NCI-H510A treated with DMSO at 0.1 percent for 48 hours (cell line): ENCODE data around the gene PGM2L1.
"Not testable (repeated sequence)": the region's sequence is repeated elsewhere in the genome, so short reads cannot be mapped to it uniquely, and the experiment has no call there.

Experiments used
- DNase-seq: peaks from one replicate; lab custom pipeline; 2025; lab: John Stamatoyannopoulos, UW

The PGM2L1 gene

DNA sequence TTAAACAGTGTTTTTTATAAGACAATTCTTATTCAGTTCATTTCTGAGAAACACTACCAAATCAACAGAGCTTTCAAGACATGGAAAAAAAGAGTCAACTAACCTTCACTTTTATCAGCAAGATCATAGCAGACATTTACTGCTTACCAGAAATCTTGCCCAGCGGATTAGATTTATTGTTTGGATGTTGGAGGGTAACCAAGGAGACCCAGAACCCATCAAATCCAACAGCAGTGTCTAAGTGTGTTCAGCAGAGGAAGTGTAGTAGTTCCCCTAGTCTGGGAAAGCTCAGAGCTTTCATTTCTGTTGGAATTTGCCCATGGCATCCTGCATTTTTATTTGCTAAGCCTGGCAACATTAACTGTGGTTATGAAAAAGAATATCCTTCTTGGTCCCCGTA, 2.4 kb upstream of the PGM2L1 start:
- no peak for DNase-seq

DNA sequence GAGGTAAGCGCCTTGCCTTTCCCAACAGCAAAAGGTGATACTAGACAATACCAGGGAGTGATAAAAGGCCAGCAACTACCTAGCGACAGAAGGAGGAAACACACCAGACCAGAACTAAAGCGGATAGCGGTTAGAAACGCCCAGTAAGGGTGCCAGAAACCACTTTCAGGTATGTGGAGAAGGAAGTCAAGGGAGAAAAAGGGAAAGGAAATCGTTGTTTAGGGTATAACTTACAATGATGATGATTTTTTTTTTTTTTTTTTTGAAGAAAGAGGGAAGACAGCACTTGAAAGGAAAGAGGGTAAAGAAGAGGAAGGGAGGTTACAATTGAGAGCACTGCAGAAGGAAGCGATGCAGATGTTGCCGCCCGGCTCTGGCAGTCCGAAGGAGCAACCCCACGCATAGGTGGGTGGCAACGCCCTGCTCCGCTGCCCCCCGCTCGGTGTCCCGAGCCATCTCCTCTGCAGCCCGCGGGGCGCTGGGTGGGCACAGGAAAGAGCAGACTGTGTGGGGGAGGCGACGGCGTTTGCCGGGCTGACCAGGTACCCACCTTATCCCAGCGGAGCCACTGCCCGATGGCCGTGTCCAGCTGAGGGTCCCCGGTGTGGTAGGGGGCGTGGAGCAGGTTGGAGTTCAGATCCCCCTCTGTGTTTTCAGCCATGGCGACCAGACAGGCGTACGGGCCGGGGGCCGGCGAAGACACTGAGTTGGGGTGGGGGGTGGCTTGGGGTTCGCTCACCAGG, 561 bp downstream of the PGM2L1 start:
- DNase-seq: peak; percentile 74

DNA sequence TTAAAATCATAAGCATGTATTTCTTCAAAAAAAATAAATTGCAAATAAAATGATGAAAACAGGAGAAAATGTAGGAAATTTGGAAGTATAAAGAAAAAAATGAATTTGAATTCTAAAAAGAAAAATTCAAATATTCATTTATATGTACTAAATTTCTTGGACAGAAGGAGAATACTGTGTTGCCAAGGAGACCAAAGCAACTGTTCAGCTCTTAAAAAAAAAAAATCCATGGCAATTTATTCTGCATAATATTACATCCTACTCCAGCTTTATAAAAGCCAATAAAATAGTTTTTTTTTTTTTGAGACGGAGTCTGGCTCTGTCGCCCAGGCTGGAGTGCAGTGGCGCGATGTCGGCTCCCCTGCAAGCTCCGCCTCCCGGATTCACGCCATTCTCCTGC, 6.0 kb downstream of the PGM2L1 start:
- DNase-seq: no peak

DNA sequence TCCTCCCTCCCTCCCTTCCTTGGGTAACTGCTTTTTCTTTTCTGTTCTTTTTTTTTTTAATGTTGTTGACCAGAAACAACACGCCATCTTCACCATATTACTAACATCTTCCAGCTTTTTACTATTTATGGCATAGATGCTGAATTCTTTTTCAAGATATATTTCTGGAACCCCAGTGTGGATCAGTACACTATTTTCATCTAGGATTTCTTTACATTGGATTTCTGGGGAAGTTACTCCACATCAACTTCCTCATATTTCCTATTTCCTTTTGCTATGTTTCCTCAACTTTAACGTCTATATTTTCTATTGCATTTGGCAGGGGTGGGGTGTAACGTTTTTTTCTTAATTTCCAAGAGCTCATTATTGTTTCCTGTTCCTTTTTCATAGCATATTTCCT, 7.0 kb downstream of the PGM2L1 start:
- no peak for DNase-seq

DNA sequence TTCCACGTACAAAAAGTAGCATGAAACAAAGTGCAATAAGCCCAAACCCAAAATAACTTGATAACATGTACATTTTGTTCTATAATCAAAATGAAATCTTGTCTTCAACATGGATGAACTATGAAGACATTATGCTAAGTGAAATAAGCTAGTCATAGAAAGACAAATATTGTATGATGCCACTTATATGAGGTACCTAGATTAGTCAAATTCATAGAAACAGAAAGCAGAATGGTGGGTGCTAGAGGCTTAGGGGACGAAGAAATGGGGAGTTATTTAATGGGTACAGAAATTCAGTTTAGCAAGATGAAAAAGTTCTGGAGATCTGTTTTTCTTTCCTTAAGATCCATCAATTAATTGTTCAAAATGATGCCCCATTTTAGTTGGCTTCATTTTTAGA, 7.5 kb downstream of the PGM2L1 start:
- no peak for DNase-seq

DNA sequence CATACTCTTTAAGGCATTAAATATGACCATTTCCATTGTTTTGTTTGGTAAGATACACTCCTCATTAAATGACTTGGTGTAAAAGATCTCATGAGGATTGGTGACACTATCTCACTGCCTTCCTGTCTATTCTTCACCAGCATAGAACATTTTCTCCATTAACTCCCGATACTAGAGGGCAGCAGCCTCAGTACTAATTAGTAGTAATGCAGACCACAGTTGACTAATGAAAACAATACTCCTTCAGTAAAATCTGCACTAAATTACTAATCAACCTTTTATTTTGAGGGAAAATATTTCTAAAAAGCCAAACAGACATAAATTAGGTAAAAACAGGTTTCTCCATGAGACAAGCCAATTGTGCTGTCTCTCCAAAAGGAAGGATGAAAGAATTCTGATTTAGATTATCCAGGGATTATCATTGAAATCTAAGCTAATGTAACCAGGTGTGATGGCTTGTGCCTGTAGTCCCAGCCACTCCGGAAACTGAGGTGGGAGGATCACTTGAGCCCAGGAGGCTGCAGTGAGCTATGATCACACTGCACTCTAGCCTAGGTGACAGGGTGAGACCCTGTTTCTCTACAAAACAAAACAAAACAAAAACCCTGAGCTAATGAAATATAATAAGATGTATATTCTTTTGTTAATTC, 9.4 kb downstream of the PGM2L1 start:
- DNase-seq: peak; percentile 74

DNA sequence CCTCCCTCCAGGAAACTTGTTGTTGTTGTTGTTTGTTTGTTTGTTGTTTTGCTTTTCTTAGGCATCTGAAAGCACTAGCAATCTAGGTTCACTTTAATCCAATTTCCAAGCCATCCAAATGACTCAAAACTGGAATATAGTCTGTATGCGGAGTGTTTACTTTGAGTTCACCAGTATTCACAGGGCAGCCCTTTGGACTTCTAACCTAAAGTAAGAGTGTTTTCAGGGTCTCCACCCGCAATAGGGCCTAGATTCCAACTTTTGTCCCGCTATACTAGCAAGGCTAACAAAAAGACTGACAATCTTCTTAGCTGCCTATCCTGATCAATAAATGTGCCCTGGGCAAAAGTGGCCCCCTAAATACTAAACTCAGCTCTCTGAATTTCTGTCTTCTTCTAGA, 13.6 kb downstream of the PGM2L1 start:
- no peak for DNase-seq

DNA sequence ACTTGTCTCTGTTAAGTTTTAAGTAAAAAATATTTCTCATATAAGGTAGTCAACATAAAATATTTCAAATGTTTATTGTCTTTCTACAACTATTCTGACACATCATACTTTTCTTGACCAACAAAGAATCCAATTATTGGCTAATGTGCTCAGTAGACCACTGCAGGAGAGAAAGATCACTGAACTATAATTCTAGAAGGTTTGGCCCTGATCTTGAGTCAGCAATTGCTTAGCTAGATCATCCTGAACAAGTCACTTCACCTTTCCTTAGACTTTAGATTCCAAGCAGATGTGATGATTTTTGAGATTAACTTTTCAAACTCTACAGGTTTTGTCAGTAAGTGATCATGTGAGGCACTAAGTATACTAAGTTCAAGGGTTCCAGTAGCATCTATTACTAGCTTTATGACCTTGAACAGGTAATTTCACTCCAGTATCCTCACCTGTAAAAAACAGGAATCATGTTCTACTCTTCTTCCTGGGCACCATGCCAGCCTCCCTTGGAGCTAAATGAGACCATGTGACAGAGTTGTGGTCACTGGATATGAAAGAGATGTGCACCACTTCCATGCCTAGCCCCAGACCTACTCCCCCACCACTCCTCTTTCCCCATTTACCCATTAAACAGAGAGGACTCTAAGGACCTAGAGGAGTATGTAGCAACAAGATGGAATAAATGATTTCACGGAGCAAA, 17.3 kb downstream of the PGM2L1 start:
- DNase-seq: peak; percentile 93

DNA sequence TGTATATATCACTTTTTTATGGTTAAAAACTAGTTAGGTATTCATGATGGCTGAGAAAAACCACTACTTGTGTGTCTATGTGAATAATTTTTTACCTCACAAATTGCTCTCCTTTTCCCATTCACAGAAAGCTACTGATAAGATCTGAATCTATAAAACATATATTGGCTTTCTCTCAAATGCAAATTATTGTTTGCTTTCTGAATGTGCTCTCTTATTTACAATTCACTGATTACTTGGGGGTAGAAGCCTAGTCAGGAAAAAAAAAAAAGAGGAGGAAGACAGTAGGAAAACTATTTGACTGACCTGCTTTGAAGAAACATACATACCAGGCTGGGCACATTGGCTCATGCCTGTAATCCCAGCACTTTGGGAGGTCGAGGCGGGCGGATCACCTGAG, 20.5 kb downstream of the PGM2L1 start:
- no peak for DNase-seq

DNA sequence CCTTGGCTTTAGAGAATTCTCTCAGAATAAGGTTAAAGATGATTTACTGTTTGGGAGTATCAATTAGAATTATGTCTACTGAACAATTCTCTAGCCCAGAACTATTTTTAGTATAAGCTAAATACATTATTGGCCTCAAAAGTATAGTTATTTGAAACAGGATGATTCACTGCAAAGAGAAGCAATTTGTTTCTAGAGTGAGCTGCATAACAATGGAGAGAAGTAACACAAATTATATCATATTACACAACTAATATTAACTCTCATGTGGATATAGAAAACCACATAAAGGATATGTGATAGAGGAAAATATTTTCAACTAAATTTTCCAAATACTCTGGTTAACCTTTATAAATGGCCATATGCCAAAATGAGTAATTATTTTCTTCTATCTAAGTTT, 24.9 kb downstream of the PGM2L1 start:
- no peak for DNase-seq

DNA sequence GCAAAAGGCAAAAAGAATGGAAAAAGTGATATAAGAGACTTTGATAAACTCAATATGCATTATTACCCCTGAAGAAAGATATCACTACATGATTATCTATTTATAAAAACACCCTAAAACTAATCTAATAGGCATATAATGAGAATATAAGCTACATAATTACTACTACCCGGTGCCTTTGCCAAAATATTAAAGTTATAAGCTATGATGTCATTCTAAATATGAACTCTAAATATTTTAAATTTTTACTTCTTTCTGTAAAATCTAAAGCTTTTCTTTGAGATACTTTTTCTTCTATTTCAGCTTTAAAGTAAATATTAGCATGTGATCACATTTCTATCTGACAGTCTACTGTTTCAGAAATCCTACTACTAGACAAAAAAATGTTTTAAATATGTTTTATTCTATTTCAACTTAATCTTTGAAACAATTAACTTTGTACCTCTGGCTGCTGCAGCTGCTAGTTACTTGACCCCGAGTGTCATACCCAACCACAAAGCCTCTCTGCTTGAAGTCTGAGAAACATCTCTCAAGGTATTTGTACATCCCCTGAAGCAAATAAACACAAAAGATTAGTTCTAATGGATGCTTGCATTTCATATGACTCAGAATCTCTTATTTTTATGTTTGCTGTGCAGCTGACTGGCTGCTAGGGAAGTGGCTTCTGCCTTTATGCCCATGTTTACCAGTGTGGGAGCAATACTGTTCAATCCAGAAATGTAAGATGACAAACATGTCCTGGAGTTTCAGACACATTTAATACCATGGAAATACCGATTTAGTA, 26.8 kb downstream of the PGM2L1 start:
- DNase-seq: no peak

DNA sequence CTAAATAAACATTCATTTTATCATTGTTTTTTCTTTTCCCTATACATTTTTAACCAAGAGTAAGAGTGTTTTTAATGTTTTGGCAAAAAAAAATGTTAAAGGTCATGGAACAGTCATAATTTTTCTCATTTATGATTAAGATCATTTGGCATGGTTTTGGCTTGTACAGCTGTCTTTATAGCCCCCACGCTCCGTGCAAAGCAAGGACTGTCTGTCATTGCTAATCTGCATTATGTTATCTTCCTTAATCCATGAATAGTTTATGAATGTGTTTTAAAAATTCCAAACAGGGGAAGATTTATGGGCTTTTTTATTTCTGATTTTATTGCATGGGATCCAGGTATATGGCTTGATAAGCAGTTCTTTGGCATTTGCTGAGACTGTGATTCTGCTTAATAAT, 28.1 kb downstream of the PGM2L1 start:
- DNase-seq: no peak

DNA sequence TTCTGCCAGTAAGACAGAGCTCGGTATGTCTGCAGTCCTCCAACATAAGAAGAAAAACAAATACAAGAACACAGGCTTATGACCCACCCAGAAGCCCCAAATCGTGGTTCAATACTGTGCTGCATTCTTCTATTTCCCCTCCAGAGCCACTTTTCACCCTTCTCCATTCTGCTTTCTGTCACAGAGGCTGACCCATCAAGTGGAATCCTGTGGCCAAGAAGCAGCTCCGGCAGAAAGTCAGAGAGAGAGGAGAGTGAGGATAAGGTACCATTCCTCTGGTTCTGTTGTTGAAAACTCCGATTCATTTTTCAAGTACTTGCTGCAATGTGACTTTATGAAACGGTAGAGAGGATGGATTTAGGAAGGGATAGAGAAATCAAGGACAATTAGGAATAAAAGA, 30.4 kb downstream of the PGM2L1 start:
- DNase-seq: no peak

DNA sequence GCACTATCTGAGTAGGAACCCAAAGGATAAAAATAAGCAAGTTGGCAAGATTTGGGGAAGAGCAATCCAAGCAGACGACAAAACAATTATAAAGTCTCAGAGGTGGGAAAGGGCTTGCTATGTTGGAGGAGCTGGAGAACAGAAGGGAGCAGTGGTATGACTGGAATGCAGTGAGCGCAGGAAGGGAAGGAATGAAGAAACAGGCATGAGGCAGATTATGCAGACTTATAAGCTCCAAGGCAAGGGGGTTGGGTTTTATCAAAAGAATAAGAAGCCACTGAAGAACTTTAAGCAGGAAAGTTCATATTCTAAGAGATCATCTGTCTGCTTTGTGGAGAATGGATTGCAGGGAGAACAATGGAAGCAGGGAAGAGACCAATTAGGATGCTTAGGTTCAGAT, 31.7 kb downstream of the PGM2L1 start:
- no peak for DNase-seq

DNA sequence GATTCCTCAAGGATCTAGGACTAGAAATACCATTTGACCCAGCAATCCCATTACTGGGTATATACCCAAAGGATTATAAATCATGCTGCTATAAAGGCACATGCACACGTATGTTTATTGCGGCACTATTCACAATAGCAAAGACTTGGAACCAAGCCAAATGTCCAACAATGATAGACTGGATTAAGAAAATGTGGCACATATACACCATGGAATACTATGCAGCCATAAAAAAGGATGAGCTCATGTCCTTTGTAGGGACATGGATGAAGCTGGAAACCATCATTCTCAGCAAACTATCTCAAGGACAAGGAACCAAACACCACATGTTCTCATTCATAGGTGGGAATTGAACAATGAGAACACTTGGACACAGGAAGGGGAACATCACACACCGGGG, 32.4 kb downstream of the PGM2L1 start:
- not testable (repeated sequence) for DNase-seq

DNA sequence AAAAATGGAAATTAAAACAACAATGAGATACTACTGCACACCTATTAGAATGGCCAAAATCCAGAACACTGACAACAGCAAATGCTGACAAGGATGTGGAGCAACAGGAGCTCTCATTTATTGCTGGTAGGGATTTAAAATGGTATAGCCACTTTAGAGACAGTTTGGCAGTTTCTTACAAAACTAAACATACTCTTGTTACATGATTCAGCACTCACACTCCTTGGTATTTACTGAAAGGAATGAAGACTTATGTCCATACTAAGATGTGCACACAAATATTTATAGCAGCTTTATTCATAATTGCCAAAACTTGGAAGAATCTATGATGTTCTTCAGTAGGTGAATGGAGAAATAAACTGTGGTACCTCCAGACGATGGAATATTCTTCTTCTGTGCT, 40.8 kb downstream of the PGM2L1 start:
- no peak for DNase-seq

DNA sequence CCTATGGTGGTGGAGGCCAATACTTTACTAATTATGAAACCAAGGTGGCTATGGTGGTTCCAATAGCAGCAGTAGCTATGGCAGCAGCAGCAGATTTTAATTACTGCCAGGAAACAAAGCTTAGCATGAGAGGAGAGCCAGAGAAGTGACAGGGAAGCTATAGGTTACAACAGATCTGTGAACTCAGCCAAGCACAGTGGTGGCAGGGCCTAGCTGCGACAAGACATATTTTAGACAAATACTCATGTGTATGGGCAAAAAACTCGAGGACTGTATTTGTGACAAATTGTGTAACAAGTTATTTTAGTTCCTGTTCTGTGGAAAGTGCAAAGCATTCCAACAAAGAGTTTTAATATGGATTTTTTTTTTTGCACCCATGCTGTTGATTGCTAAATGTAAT, 42.6 kb downstream of the PGM2L1 start:
- DNase-seq: no peak

DNA sequence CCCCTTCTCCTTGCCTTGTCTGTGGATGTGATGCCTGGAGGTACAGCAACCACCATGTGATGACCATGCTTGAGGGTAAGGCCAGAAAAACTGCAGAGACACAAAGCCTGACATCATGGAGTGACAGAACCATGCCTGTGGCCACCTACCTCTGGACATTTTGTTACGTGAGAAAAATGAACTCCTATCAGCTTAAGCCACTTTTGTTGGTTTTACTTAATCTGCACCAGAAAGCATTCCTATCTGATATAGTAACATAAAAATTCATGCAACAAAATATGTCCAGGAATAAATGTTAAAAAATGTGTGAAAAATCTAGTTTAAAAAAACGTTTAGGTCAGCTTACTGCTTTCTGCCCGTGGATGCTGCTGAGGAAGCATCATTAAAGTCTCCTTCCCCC, 44.2 kb downstream of the PGM2L1 start:
- no peak for DNase-seq

DNA sequence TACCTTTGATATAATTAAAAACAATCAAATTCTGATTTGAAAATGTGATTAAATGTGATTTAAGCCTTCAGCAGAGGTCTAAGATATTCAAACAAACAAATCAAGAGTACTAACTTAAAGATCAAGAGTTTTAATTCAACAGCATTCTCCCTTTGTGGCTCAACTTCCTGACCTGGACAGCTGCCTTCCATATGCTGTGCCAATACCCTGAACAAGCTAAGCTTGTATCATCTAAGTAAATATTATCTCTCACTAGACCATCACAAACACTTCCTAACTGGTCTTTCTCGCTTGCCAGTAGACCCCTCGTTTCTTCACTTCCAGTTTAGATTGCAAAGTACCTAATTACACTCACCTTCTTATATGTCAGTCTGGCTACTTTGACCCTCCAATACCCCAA, 50.9 kb downstream of the PGM2L1 start:
- DNase-seq: peak; percentile 42

DNA sequence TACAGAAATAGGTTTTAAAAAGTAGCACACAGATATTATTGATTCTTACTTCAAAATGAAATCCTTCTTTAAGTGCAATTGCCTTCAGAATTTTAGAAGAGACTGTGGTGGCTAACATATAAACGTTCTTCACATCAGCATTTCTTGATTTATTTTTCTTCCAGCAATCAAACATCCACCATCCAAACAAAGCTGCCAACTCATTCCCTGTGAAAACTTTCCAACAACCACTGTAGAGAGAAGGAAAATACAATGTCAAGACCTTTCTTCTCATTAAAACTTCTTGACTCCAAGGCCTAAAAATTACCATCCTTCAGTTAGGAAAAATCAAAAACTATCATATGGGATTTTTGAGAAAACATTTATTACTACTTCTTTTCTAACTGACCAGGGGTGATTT, 52.8 kb downstream of the PGM2L1 start:
- DNase-seq: no peak

DNA sequence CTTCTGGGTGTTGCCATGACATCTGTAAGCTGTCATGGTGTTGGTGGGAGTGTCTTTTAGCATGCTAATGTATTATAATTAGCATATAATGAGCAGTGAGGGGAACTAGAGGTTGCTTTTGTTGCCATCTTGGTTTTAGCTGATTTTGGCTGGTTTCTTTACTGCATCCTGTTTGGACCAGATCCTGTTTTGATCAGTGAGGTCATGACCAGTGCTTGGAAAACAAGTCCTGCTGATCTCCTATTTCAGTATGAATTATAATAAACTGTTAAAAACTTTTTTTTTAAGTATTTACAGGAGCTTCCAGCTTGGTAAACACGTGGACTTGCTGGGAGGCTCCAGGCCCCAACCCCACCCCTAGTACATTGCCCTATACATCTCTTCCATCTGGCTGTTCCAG, 56.3 kb downstream of the PGM2L1 start:
- DNase-seq: no peak

DNA sequence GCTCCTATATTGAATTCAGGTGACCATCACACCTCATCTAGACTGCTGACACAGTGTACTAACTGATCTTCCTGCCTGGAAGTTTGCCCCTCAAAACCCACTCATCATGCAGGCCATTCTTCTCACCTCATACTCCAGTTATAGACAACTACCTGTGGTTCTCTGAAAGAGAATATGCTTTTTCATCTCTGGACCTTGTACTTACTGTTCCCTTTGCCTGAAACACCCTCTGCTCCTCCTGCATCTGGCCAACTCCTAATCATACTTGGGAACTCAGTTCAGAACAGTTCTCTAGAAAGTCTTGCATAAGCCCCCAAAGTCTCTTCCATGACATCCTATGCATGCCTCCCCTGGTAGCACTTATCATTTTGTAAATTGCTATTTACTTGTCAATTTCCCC, 58.6 kb downstream of the PGM2L1 start:
- no peak for DNase-seq

DNA sequence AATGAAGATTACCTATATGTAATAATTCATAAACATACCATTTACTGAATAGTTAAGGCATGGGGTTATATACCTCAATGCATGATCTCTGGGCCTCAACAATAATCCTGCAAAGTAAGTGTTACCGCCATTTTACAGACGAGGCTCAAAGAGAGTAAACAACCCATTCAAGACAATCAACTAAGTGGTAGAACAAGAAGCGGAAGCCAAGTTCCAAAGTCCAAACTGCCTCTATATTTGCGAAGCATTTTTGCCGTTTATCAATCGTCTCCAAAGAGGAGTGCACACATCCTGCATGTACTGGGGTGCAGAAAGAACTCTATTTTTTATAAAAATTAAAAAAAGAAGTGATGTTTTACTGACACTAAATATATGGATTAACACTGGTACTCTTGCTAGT, 59.3 kb downstream of the PGM2L1 start:
- DNase-seq: no peak
